ENCODE measurements around the gene LRRC1.
"Not testable (repeated sequence)": the region's sequence is repeated elsewhere in the genome, so short reads cannot be mapped to it uniquely, and the experiment has no call there.

The LRRC1 gene

DNA sequence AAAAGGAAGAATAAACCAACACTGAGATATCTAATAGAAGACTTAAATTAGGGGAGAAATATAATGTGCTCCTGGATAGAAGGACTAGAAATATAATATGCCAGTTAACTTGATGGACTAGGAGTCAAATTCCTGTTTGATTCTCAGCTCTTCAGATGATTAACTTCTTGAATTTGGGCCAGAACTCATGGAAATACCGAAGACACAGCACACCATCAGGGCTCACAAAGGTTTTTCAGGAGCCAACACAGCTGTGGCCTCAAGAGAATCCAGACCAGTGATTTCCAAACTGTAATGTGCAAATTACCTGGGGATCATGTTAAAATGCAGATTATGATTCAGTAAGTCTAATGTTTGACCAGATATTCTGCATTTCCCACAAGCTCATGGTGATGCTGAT lies 33.8 kb upstream of the LRRC1 start:
- no peak overlapping the region for H3K27ac ChIP-seq
- H3K36me3 ChIP-seq, result no peaks in the 10 kb centered on the region
- no peak overlapping the region for H3K9ac ChIP-seq
- no peaks in the 10 kb centered on the region for H3K4me1 ChIP-seq
- H4K20me1 ChIP-seq, result no peaks in the 10 kb centered on the region
- no peaks in the 10 kb centered on the region for H3K27me3 ChIP-seq
- no peak overlapping the region for H3K4me2 ChIP-seq
- H3K9me3 ChIP-seq (replicated peaks in 1 of 11), result no peaks in the 10 kb centered on the region
- H3K4me3 ChIP-seq, result no peak overlapping the region
- TF ChIP-seq Cebpa-rat (IDR thresholded peaks at IDR 0.05), result no peak

DNA sequence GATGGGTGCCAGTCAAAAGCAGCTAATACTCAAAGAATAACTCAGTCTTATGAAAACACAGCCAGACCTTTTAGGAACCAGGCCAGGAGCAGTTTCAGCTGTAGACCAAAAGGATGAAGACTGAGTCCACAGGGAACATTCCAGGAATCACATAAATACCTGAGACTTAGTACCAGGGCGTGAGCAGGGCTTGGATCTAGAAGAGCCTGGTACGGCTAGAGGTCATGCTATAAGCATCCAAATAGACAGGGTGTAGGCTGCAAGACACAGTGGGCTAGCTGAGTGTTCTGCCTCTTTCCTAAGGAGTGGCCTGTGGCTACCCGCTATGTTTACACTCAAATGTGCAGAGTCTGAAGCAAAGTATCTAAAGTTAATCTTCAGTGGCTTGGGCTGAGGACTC lies 29.5 kb upstream of the LRRC1 start:
- Histone ChIP-seq H3K4me2 (no peak overlapping the region), H3K36me3 (no peaks in the 10 kb centered on the region), H3K9ac (no peak overlapping the region), H3K9me3 (replicated peaks in 1 of 11) (no peaks in the 10 kb centered on the region), H3K4me3 (no peak overlapping the region), H3K27me3 (no peaks in the 10 kb centered on the region), H3K27ac (no peak overlapping the region), H4K20me1 (no peaks in the 10 kb centered on the region), H3K4me1 (no peaks in the 10 kb centered on the region)
- TF ChIP-seq Cebpa-rat (IDR thresholded peaks at IDR 0.05), result no peak

DNA sequence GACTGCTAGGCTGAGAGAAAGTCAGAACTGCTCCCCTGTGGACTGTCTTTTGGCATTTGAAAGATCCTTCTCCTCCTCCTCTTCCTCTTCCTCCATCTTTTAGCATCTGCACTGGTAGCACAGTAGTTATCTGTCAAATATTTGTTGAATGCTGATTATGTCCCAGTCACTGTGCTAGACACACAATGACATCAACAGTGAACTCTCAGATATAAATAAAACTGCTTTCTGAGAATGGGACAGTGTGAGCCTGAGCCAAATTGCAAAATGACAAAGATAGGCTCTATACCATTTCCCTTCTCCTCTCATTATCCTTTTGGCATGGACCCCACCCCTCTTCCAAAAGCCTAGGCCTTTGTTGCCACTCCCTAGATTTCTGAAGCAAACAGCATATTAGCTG lies 27.9 kb upstream of the LRRC1 start:
- Histone ChIP-seq H3K36me3 (no peaks in the 10 kb centered on the region), H3K4me3 (no peak overlapping the region), H3K4me2 (no peak overlapping the region), H3K27me3 (no peaks in the 10 kb centered on the region), H3K27ac (no peak overlapping the region), H3K9me3 (replicated peaks in 1 of 11) (no peaks in the 10 kb centered on the region), H4K20me1 (no peaks in the 10 kb centered on the region), H3K4me1 (no peaks in the 10 kb centered on the region), H3K9ac (no peak overlapping the region)
- TF ChIP-seq Cebpa-rat (IDR thresholded peaks at IDR 0.05), result no peak

GRCh38 chr6:53767941-53768340 lies 26.9 kb upstream of the LRRC1 start:
- Histone ChIP-seq H3K27me3 (no peaks in the 10 kb centered on the region), H4K20me1 (no peaks in the 10 kb centered on the region), H3K4me2 (no peak overlapping the region), H3K36me3 (no peaks in the 10 kb centered on the region), H3K4me3 (no peak overlapping the region), H3K9me3 (replicated peaks in 1 of 11) (no peaks in the 10 kb centered on the region), H3K9ac (no peak overlapping the region), H3K27ac (no peak overlapping the region), H3K4me1 (no peaks in the 10 kb centered on the region)
- no peak for TF ChIP-seq Cebpa-rat (IDR thresholded peaks at IDR 0.05)

DNA sequence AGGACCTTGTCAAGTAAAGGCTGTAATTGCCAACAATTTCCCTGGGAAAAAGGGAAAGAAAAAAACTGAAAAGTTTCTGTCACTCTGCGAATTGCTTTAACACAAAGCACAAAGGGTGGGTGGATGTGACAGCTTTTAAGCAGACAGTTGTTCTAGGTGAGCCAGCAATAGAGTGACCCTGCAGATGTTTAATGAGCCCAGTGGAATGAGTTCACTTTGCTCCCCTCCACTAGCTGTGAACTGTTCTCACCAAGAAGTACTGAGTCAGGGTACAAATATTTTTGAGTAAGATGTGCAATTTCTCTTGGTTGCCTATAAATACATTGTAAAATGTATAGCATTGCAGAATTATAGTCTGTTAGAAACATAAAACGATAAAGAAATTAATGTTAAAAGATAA lies 26.2 kb upstream of the LRRC1 start:
- no peaks in the 10 kb centered on the region for H3K36me3 ChIP-seq
- no peaks in the 10 kb centered on the region for H3K27me3 ChIP-seq
- no peak for TF ChIP-seq Cebpa-rat (IDR thresholded peaks at IDR 0.05)
- H3K9ac ChIP-seq, result no peak overlapping the region
- peaks cover 0 to under 1% (median 0%) of the 10 kb centered on the region in 11 experiments; a peak in 3 of 22 replicates for H3K9me3 ChIP-seq (replicated peaks in 1 of 11)
- H3K4me1 ChIP-seq, result no peaks in the 10 kb centered on the region
- no peak overlapping the region for H3K4me3 ChIP-seq
- H3K4me2 ChIP-seq, result no peak overlapping the region
- no peaks in the 10 kb centered on the region for H4K20me1 ChIP-seq
- H3K27ac ChIP-seq, result no peak overlapping the region

GRCh38 chr6:53770780-53771249 lies 24.0 kb upstream of the LRRC1 start:
- TF ChIP-seq Cebpa-rat (IDR thresholded peaks at IDR 0.05), result no peak
- Histone ChIP-seq H3K27me3 (no peaks in the 10 kb centered on the region), H3K9me3 (replicated peaks in 1 of 11) (peaks cover 6 to 13% (median 7%) of the 10 kb centered on the region in 11 experiments; a peak in 21 of 22 replicates), H3K4me1 (no peaks in the 10 kb centered on the region), H4K20me1 (no peaks in the 10 kb centered on the region), H3K4me2 (no peak overlapping the region), H3K4me3 (no peak overlapping the region), H3K27ac (no peak overlapping the region), H3K9ac (no peak overlapping the region), H3K36me3 (no peaks in the 10 kb centered on the region)

DNA sequence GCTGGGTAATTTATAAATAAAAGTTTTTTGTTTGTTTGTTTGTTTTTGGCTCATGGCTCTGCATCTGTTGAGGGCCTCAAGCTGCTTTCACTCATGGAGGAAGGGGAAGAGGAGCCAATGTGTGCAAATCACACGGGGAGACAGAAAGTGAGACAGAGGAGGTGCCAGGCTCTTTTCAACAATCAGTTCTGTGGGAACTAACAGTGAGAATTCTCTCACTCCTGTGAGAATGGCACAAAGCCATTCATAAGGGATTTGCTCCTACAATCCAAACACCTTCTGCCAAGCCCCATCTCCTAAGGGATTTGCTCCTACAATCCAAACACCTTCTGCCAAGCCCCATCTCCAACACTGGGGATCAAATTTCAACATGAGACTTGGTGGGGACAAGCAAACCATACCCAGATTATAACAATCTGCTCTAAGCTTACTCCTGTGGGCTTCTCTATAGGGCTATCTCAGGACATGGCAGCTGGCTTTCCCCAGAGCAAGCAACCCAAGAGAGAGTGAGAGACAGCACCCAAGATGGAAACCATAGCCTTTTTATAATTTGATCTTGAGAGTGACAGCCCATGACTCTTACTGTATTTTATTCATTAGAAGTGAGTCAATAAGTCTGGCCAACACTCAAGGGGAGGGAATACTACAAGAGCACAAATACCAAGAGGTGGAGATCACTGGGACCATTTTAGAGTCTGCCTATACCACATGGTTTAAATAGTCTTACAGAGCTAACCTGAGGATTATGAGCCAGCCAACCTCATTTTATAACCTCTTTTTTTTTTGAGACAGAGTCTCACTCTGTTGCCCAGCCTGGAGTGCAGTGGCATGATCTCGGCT lies 22.8 kb upstream of the LRRC1 start:
- Histone ChIP-seq H3K4me2 (no peak overlapping the region), H3K27ac (no peak overlapping the region), H3K4me3 (no peak overlapping the region), H3K27me3 (no peaks in the 10 kb centered on the region), H3K9me3 (replicated peaks in 1 of 11) (peaks cover 6 to 13% (median 7%) of the 10 kb centered on the region in 11 experiments; a peak in 21 of 22 replicates), H4K20me1 (no peaks in the 10 kb centered on the region), H3K4me1 (no peaks in the 10 kb centered on the region), H3K36me3 (no peaks in the 10 kb centered on the region), H3K9ac (no peak overlapping the region)
- no peak for TF ChIP-seq Cebpa-rat (IDR thresholded peaks at IDR 0.05)

GRCh38 chr6:53773044-53773696 lies 21.6 kb upstream of the LRRC1 start:
- no peaks in the 10 kb centered on the region for H3K4me1 ChIP-seq
- H3K4me2 ChIP-seq, result no peak overlapping the region
- no peaks in the 10 kb centered on the region for H3K36me3 ChIP-seq
- no peak overlapping the region for H3K9ac ChIP-seq
- TF ChIP-seq Cebpa-rat (IDR thresholded peaks at IDR 0.05), result no peak
- H4K20me1 ChIP-seq, result no peaks in the 10 kb centered on the region
- no peaks in the 10 kb centered on the region for H3K27me3 ChIP-seq
- H3K4me3 ChIP-seq, result no peak overlapping the region
- H3K9me3 ChIP-seq (replicated peaks in 1 of 11), result peaks cover 6 to 13% (median 7%) of the 10 kb centered on the region in 11 experiments; a peak in 21 of 22 replicates
- no peak overlapping the region for H3K27ac ChIP-seq

DNA sequence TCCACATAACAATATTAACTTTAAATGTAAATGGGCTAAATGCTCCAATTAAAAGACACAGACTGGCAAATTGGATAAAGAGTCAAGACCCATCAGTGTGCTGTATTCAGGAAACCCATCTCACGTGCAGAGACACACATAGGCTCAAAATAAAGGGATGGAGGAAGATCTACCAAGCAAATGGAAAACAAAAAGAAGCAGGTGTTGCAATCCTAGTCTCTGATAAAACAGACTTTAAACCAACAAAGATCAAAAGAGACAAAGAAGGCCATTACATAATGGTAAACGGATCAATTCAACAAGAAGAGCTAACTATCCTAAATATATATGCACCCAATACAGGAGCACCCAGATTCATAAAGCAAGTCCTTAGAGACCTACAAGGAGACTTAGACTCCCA lies 18.7 kb upstream of the LRRC1 start:
- not testable (repeated sequence) for H3K4me3 ChIP-seq

DNA sequence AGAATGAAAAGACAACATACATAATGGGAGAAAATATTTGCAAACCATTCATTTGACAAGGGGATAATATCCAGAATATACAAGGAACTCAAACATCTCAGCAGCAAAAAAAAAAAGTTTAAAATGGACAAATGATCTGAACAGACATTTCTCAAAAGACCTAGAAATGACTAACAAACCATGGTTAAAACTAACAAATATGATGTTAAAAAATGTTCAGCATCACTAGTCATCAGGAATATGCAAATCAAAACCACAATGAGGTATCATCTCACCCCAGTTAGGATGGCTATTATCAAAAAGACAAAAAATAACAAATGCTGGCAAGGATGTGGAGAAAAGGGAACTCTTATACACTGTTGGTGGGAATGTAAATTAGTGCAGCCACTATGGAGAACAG lies 9.8 kb upstream of the LRRC1 start:
- peaks cover 22 to 44% (median 32%) of the 10 kb centered on the region in 11 experiments for H3K9me3 ChIP-seq (replicated peaks in 1 of 11)
- not testable (repeated sequence) for H3K4me2 ChIP-seq, H3K4me1 ChIP-seq, H3K9ac ChIP-seq, H3K36me3 ChIP-seq, H4K20me1 ChIP-seq, H3K27ac ChIP-seq, H3K4me3 ChIP-seq, H3K27me3 ChIP-seq

More for the DNA sequence above, 18.7 kb upstream of the LRRC1 start:
- not testable (repeated sequence) for H4K20me1 ChIP-seq, H3K27me3 ChIP-seq, H3K4me2 ChIP-seq, H3K9ac ChIP-seq, H3K4me1 ChIP-seq, H3K36me3 ChIP-seq, H3K27ac ChIP-seq
- H3K9me3 ChIP-seq (replicated peaks in 1 of 11), result peaks cover 8 to 25% (median 16%) of the 10 kb centered on the region in 11 experiments; a peak in 21 of 22 replicates
